Testis (tissue), 2 donors: ENCODE results near the gene XG.

Experiments used
- CTCF ChIP-seq, 3 experiments: fragments of 450-650 bp in 2 of 3; fragments of 200-600 bp in 1 of 3; sonication (generic) in 1 of 3; IDR thresholded peaks; one replicate each; pipeline ENCODE4 v1.5.1; 2016 to 2019; ENCODE audit warnings: antibody characterized with exemption in 3 of 3, mild to moderate bottlenecking in 2 of 3, moderate library complexity in 1 of 3
- POLR2A ChIP-seq: fragments of 450-650 bp; IDR thresholded peaks from one replicate; pipeline ENCODE4 v1.6.1; 2017; ENCODE audit warnings: antibody characterized with exemption, mild to moderate bottlenecking, moderate library complexity

- no peak for TF ChIP-seq CTCF (IDR thresholded peaks at IDR 0.05)
- TF ChIP-seq POLR2A = no peak
Observed at GRCh38 chrX:2765549-2765830, 13.7 kb downstream of the XG start.
